ENCODE measurements around the gene EMC6.
A peak's percentile ranks its signal among the peaks of the same experiment; 100 is the strongest.

The EMC6 gene
- total RNA-seq = 4.4 to 13.4 (median 9.4) reads per million in 4 donors

GRCh38 chr17:3668279-3669084 lies at the start of gene EMC6, which contains the start of gene TAX1BP3:
Gene EMC6, plus strand, starts transcription at chr17:3668812. Its CDS starts 335 bp downstream, at chr17:3669147.
Gene TAX1BP3, minus strand, starts transcription at chr17:3668578. Its CDS starts 52 bp downstream, at chr17:3668526.
- peak; percentile 96 to 99 (median 96) for DNase-seq

DNA sequence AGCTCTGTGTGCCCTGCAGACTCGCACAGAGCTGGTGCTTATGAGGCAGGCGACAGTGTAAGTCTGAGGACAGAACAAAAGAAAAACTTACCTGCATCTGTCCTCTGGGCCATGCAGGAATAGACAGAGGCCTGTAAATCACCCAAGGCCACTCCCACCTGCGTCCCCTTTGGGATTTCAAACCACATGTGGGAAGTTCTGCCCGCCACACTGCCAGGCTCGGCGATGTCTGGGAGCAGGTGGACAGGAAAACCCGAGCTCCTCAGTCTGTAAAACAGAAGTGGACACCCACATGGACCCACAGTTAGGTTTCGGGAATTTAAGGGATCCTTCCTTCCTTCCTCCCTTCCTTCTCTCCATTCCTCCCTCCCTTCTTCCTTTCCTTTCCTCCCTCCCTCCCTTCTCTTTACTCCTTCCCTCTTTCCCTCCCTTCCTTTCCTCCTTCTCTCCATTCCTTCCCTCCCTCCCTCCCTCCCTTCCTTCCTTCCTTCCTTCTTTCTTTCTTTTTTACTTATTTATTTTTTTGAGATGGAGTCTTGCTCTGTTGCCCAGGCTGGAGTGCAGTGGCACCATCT lies 47.4 kb upstream of the EMC6 start:
- DNase-seq = no peak

- DNase-seq = no peak
These were observed 45.5 kb upstream of the EMC6 start for GRCh38 chr17:3622977-3623594.

- DNase-seq = no peak
These were observed 41.5 kb upstream of the EMC6 start for GRCh38 chr17:3626831-3627768.

DNA sequence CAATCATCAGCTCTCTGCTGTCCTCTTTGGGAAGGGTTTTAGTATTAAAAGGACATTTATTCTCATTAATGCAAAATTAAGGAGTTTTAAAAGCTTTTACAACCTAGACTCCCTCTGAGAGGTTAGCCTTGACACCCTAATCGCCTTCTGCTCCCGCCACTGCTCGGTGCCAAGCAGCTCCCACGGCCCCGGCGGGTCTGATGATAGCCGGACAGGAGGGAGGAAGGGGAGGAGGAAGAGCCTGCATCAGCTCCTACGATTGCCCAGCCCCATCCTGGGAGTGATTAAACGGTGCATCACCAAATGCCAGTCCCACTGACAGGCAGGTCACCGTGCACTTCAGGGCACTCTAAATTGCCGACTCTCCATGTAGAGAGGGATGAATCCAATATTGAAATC lies 40.8 kb upstream of the EMC6 start:
- DNase-seq = no peak

DNA sequence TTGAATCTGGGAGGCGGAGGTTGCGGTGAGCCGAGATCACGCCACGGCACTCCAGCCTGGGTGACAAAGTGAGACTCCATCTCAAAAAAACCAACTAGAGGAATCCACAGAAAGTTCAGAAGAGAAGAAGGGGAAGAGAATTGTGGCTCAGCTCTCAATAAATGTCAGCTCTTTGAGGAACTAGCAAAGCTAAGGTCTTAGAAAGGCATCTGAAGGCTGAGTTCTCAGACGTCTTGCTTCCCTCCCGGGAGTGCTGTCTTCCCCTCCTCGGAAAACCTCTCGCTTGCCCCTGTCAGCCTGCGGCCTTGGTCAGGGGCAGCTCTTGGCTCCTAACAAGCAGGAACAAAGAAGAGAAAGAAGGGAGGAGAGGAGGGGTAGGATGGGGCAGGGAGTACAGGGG lies 37.8 kb upstream of the EMC6 start:
- DNase-seq = no peak

DNA sequence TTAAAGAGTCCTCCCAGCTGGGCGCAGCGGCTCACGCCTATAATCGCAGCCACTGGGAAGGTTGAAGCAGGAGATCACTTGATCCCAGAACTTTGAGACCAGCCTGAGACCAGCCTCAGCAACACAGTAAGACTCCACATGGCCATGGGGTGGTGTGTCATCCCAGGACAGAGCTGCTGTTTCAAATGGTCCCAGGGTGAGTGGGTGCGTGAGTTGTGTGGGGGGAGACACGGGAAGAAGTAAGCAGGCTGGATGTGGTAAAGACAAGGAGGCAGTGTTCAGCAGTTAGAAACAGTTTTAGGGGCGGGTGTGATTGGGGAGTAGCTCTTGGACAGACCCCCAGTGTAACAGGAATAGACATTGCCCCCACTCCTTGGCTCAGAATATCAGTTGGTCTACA lies 36.3 kb upstream of the EMC6 start:
- DNase-seq = no peak

DNA sequence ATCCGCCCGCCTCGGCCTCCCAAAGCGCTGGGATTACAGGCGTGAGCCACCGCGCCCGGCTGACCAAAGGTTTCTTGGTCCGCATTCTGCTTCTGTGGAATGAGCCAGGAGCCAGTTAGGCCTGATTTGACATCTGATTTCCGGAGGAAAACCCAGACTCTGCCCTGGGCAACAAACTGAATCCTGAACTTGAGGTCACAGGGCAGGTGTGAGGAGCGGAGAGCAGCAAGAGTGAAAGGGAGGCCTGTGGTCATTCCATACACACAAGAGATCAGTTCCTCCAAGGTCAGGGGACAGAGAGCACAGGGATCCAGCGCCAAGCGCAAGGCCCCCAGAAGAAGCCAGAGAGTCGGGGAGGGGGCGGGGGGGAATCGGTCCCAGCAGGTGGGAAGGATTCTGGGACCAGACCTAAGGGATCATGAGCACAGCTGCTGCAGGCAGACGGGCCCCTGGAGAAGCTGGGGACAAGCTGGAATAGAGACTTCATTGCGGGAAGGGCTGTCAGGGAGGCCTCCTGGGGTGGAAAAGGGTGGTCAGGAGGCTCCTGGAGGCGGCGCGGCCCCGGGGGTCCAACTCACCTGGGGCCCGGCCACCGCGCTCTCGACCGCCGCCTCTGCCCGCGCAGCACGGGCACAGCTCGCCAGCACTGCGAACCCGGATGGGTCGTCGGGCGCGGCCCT lies 33.0 kb upstream of the EMC6 start:
- DNase-seq = no peak

GRCh38 chr17:3636154-3636907 lies 32.3 kb upstream of the EMC6 start, which contains the start of the genes CTNS and SHPK:
Gene CTNS, plus strand, starts transcription at chr17:3636760. Its CDS starts 3,447 bp downstream, at chr17:3640207.
Gene SHPK, minus strand, starts transcription at chr17:3636250. Its CDS starts 31 bp downstream, at chr17:3636219.
- DNase-seq = peak; percentile 90 to 96 (median 93)

DNA sequence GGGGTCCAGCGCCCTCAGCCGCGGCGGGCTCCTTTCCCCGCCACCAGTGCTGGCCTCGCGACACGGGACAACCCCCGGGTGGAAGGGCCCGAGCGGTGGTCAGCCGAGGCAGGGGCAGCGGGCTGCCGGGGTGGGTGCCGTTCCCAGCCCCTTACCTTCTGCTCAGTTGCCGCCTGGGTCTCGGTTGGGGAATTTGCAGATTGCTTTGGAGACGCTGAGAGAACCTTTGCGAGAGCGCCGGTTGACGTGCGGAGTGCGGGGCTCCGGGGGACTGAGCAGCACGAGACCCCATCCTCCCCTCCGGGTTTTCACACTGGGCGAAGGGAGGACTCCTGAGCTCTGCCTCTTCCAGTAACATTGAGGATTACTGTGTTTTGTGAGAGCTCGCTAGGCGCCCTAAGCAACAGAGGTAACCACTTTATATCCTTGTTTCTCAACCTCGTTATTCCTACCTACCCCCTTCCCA lies 31.7 kb upstream of the EMC6 start:
- no peak for DNase-seq

GRCh38 chr17:3639981-3640596 lies 28.5 kb upstream of the EMC6 start:
- peak in 1 of 5 donors; percentile 65 for DNase-seq

DNA sequence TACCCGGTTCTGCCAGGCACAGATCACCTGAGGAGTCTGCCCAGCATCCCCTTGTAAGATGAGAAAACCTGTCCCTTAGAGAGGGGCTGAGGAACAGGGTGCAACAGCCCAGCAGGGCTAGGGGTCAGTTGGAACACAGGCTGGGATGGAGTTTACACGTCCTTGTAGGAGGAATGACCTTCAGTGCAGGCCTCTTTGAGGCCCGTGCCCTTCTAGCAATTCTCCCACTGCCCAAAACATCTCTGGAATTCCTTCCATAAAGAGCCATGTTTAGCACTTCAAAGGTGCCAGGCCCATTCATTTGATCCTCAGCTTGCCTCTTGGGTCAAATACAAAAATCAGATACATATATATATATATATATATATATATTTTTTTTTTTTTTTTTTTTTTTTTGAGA lies 27.6 kb upstream of the EMC6 start:
- DNase-seq = no peak

DNA sequence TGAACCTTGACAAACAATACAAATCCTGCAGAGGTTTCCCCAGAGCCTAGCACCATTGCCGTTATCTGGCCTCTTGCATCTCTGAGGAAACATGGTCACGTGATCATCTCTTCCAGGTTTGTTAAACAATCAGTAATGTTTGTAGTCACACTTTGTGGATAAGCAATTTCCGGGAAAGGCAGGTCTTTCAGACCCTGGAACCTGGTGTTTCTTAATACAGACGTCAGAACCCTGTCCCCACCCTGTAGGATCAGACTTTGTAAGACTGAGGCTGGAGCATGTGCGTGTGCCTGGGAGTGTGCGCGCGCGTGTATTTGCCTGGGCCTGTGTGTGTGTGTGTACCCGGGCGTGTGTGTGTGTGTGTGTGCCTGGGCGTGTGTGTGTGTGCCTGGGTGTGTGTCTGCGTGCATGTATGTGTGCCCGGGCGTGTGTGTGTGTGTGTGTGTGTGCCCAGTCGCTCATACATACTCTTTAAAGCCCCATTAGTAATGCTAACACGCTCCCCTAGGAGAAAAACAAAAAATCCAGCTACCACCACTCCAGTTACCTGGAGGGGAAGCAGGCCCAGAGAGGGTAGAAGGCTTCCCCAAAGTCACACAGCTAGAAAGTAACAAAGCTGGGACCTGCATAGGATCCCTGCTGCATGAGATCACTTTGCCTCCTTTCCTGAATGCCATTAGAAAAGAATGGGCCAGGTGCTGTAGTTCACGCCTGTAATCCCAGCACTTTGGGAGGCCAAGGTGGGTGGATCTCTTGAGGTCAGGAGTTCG lies 26.7 kb upstream of the EMC6 start:
- DNase-seq = no peak

DNA sequence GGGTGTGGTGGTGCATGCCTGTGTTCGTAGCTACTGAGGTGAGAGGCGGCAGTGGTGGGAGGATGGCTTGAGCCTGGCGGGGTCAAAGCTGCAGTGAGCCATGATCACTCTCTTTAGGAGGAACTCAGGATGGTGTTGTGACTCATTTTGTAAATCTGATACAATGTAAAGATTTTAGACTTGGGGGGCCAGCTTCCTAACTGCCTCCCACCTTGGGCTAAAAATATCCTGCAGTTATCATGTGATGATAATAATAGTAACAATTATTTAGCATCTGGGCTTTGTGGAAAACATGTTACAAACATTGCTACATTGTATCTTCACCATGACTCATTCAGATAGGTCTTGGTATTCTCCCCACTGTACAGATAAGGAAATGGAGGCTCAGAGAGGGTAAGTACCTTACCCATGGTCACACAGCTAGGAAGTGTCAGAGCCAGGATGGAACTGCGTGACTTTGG lies 24.7 kb upstream of the EMC6 start:
- DNase-seq = no peak

GRCh38 chr17:3645310-3645709 lies 23.3 kb upstream of the EMC6 start:
- DNase-seq = no peak

DNA sequence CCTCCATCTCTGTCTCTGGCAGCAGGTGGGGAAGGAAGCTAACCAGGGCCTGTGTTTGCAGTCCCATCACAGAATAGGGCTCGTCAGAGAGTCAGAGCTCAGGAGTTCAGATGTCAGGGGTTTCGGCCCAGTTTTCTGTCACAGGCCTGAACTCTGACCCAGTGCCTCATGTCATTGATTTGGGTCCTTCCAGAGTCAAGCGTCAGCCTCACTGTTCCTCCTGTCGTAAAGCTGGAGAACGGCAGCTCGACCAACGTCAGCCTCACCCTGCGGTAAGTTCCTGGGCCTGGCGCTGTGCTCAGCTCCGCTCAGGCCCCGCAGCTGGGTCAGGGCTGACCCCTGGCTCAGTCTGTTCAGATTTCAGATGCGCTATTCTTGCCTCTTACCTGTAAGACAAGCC lies 21.4 kb upstream of the EMC6 start:
- no peak for DNase-seq

DNA sequence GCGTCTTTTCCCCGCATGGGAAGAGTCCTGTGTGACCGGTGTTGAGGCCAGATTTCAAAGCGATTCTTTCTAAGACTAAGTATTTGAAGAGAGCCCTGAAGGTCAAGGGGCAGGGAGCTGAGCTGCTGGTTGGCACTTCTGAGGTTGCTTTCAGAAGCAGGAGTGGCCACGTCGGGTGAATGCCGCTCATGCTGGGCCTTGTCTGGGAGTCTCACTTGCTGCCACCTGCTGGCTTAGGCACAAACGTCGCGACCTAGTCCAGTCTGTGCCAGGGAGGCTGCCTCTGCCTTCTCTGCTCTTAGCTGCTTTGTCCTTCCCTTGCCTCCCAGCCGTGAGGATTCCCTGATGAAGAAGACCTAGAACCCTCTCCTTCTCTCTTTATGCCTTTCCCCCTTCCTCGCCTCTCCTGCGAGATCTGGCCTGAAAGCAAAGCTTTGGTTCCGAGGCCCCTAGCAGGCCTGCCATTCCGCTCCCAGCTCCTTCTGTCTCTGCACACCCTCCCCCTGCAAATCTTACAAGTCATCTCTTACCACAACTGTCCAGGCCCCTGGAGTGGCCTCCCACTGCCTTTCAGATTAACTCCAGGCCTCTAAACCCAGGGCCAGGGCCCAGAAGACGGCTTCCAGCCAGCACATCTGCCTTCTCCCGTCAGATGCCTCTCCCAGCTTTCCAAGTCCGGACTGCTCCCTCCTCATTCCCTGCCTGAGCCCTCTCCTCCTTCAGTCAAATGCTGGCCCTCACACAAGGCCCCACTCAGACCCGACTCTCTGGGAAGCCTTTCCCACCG lies 20.6 kb upstream of the EMC6 start:
- DNase-seq = peak in 2 of 5 donors; percentile 11 to 38

GRCh38 chr17:3655766-3656165 lies 12.8 kb upstream of the EMC6 start:
- no peak for DNase-seq

- no peak for DNase-seq
These were observed 12.3 kb upstream of the EMC6 start for GRCh38 chr17:3656353-3656752.
